Activated CD4-positive, CD25-positive, alpha-beta regulatory T cell treated with anti-CD3 and anti-CD28 coated beads, Interleukin-2, amount 50 U/mL, for 24 hours (primary cell): ENCODE data around the gene NMNAT2.

Experiments
- ATAC-seq, 2 donors: fragments of 150-1000 bp; cut with Tn5 transposase; one replicate each; pipeline ENCODE4 v1.10.0; 2021; ENCODE audit warnings: mild to moderate bottlenecking in 1 of 2, moderate library complexity in 1 of 2

The NMNAT2 gene

DNA sequence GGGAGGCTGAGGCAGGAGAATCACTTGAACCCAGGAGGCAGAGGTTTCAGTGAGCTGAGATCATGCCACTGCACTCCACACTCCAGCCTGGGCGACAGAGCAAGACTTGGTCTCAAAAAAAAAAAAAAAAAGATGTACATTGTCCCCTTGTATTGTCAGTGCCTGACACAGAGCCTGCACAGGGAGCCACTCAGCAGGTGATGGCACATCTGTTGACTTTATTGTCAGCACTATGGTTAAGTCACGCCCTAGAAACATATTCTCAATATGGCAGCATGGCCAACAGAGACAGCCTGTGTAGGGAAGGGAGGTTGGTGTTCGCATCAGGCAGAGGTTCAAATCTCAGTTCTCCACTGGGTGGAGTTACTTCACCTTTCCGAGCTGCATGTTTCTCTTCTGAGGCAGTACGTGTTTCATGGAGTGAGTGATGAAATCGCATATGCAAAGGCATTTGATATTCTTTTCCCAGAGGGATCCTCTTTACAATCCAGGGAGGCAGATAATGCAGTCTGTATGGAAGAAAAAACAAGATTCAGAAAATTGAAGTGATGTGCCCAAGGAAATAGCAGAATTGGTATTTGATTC, 211.6 kb downstream of the NMNAT2 start:
- ATAC-seq, result no peak

DNA sequence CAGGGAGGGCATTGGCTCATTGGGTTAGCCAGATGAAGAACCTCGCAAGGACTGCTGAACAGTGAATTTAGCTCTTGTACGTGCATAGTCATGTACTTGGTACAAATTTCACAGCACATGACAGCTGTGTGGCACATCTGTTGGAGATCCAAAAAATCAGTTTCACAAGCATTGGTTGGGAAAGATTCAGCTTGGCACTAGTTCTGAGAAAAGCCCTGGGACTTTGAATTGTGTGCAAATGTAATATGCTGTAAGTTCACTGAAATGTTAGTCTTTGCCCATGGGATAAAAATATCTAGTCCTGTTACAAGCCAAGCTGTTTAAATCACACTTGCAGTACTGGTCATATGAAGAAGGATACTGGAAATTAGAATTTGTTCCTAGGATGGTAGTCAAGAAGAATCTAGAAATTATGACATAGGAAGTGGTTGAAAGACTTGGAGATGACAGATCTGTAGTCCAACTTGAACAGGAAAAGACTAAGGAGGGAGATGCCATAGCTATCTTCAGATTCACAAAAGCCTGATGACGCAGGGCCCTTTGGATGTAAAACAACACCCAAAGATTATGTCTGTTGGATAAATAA, 212.9 kb downstream of the NMNAT2 start:
- ATAC-seq, result no peak

DNA sequence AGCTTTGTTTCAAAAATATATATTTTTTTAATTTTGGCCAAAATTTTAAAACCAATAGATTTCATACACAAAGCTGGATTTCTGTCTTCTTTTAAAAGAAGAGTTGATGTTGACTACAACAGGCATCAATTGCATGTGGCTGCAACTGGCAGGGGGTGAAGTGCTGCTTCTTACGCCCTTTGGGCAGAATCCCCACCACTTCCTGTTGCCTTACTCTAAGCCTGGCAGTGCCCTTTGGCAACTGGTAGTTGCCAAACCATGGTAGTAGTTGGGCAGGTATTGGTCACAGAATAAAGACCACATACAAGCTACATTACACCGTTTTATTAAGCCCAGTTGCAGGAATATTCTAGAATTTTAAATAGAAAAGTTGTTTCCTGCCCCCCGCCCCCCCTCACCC, 215.1 kb downstream of the NMNAT2 start:
- ATAC-seq, result no peak

DNA sequence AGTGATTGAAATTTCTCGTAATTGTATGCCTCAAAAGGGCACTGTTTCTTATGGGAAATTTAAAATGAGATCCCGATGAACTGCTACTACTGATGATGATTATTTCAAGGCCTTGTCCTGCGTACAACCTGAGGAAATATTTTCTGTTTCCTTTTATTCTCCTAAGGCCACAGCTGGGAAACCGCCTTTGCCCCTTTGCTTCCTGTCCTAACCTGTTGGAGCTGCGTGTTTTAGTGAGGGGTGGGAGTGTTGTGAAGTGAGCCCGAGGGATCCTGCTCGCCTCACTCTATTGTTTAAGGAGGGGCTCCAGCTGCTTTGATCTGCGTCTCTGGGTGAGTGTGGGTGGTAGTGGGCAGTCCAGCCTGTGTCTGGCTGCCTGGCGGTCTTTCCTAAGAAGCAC, 217.7 kb downstream of the NMNAT2 start:
- no peak for ATAC-seq

DNA sequence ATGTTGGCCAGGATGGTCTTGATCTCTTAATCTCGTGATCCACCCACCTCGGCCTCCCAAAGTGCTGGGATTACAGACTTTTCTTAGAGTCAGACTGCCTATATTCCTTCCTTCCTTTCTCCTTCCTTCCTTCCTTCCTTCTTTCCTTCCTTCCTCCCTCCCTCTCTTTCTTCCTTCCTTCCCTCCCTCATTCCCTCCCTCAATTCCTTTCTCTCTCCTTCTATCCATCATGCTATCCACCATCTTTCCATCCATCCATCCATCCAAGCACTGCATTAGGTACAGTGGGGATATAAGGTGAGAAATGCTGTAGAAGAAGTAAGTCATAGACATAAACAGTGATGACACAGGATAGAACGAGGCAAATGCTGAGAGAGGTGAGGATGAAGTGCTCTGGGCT, 218.9 kb downstream of the NMNAT2 start:
- no peak for ATAC-seq

DNA sequence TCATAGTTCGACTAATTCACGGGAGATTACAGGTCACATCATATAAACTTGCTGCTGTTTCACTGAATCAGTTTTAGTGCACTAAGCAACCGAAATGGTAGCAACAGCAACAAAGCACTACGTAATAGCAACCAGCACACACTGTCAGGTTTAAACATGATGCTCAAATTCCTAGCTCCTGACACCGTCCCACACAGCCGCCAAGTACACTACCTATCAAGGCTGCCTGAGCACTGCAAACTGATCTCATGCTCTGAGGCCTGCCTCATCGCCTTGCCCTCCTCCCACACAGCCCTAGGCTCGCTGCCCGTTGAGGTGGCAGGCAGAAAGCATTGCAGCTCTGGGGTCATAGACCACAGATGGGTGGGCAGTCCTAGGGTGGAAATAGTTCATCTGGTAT, 219.7 kb downstream of the NMNAT2 start:
- ATAC-seq, result no peak
